ENCODE data around the gene C11orf68.
"Not testable (repeated sequence)": the region's sequence is repeated elsewhere in the genome, so short reads cannot be mapped to it uniquely, and the experiment has no call there.

Gene C11orf68

DNA sequence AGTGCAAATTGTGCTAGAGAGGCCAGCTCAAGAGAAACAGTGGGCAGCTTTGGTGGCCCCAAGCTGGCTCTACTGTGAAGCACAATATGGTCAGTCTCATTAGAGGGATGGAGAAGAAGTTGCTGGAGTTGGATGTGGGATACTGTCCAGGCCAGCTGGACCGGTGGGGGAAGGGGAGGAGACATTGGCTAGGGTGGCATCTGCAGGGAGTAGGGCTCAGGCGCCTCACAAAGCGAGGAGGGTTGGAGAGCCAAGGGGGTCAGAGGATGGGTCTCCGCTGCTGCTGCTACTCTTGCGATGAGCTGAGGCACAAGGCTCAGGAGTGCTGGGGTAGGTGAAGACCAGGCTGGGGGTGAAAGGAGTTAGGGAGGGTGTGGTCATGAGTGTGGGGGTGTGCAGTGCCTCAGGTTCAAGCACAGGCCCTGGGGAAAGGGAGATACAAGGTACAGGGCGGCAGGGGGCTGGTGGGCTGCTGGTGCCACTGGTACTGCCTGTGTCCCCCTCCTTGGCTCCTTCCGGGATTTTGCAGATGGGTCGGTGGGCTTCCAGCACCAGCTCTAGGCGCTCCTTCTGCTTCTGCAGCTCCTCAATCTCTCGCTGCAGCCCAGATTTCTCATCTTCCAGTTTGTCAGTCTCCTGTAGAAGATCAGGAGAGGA is 26.1 kb downstream of the C11orf68 start:
- TF ChIP-seq, protein P1, sequence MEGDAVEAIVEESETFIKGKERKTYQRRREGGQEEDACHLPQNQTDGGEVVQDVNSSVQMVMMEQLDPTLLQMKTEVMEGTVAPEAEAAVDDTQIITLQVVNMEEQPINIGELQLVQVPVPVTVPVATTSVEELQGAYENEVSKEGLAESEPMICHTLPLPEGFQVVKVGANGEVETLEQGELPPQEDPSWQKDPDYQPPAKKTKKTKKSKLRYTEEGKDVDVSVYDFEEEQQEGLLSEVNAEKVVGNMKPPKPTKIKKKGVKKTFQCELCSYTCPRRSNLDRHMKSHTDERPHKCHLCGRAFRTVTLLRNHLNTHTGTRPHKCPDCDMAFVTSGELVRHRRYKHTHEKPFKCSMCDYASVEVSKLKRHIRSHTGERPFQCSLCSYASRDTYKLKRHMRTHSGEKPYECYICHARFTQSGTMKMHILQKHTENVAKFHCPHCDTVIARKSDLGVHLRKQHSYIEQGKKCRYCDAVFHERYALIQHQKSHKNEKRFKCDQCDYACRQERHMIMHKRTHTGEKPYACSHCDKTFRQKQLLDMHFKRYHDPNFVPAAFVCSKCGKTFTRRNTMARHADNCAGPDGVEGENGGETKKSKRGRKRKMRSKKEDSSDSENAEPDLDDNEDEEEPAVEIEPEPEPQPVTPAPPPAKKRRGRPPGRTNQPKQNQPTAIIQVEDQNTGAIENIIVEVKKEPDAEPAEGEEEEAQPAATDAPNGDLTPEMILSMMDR (IDR thresholded peaks at IDR 0.05; ENCODE audit: extremely low read depth, missing control alignments) = no peak
- DNase-seq (ENCODE audit: low spot score) = no peak

DNA sequence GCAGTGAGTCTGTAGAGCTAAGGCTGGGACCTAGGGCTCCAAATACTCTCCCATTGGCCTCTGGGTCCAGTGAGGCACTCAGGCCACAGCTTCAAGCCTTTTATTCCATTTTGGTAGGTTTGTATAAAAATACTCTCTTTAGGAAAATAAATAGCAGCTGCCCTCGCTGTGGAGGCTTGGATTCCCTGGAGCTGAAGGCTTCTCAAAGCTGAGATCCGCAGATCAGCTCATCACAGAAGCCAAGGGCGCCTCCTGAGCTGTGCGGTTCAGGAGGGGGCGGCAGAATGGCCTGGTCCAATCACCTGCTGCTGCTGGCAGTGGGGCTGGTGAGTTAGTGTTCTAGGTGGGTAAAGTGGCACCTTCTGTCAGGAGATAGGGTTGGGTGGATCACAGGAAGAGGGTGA is 26.7 kb downstream of the C11orf68 start:
- DNase-seq (ENCODE audit: low spot score) = not testable (repeated sequence)

GRCh38 chr11:65891219-65892136 is 27.4 kb downstream of the C11orf68 start:
- TF ChIP-seq, protein P1 (IDR thresholded peaks at IDR 0.05; ENCODE audit: extremely low read depth, missing control alignments) = peak; percentile 40
- DNase-seq (ENCODE audit: low spot score) = no peak

- peak; percentile 97 for DNase-seq (ENCODE audit: low spot score)
- TF ChIP-seq, protein P1 (IDR thresholded peaks at IDR 0.05; ENCODE audit: extremely low read depth, missing control alignments) = no peak
Observed at GRCh38 chr11:65890324-65891218, 28.3 kb downstream of the C11orf68 start, which contains the start of gene CCDC85B. CCDC85B (plus strand) TSS chr11:65890673; CDS start chr11:65890784, 111 bp downstream.

DNA sequence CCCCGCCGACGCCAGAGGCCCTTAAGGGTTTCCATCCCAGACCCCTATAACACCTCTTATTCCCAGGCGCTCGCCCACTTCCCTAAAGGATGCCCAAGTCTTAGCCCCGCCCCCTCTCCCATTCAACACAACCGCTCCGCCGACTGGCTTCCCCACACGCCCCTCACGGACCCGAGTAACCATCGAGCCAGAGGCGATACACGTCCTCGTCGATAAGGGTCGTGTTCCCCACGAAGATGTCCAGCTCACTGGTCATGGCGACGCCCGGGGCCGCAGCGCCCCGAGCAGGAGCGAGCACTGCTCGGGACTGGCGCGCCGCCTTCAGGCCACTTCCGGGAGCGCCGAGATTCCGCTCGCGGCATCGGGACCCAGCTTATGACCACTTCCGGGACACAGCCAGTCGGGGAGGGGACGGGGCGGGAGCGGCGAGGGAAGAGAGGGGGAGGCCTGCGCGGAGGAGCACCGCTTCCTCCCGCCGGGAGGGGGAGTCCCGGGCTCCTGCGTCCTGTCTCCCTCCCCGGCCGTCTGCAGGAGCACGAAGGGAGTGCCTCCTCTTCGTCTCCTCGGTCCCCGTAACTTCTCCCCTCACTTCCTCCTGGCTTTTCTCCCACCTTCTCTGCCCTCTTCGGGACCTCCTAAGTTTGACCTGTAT is 30.6 kb downstream of the C11orf68 start, which contains the start of gene FIBP:
Gene FIBP (minus strand): TSS at position 309 of the 652 bp plus-strand sequence. CDS start 53 bp downstream, at position 256.
- TF ChIP-seq, protein P1 (IDR thresholded peaks at IDR 0.05; ENCODE audit: extremely low read depth, missing control alignments) = peak; percentile 69

GRCh38 chr11:65887723-65888162 is 31.1 kb downstream of the C11orf68 start:
- TF ChIP-seq, protein P1 (IDR thresholded peaks at IDR 0.05; ENCODE audit: extremely low read depth, missing control alignments) = no peak
- DNase-seq (ENCODE audit: low spot score) = no peak

More for the DNA sequence above, 30.6 kb downstream of the C11orf68 start, which contains the start of gene FIBP:
- peak; percentile 97 for DNase-seq (ENCODE audit: low spot score)

Data from GM20000 (cell line).